ENCODE results near the gene GARRE1.

Gene GARRE1

DNA sequence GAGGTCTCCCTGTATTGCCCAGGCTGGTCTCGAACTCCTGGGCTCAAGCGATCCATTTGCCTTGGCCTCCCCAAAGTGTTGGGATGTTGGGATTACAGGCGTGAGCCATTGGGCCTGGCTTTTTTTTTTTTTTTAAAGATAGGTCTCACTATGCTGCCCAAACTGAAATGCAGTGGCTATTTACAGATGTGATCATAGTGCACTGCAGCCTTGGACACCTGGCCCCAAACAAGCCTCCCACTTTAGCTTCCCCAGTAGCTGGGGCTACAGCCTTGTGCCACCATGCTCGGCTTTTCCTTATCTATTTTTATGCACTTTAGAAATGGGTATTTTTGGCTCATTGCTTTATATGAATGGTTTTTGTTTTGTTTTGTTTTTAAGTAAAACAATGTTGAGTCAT is 44.6 kb upstream of the GARRE1 start:
- no peaks in the 10 kb centered on the region for H3K9me3 ChIP-seq (replicated peaks; ENCODE audit: insufficient read depth, low read length)
- no peaks in the 10 kb centered on the region for H4K20me1 ChIP-seq (ENCODE audit: insufficient read depth, low read length)
- no peak overlapping the region for H3K4me2 ChIP-seq (ENCODE audit: low read depth, low read length)
- H3K27me3 ChIP-seq (replicated peaks; ENCODE audit: insufficient read depth, low read length), result no peaks in the 10 kb centered on the region
- no peaks in the 10 kb centered on the region for H3F3A ChIP-seq (ENCODE audit: insufficient read depth, low read length)
- no peak overlapping the region for H3K4me3 ChIP-seq (ENCODE audit: low read length)
- no peaks in the 10 kb centered on the region for H3K9me2 ChIP-seq (replicated peaks; ENCODE audit: insufficient read depth, low read length)
- H3K27ac ChIP-seq (ENCODE audit: low read length), result peak overlapping the region; percentile 1; the same call in 1 of the 2 replicates
- H3K9ac ChIP-seq (ENCODE audit: low read length), result no peak overlapping the region
- no peak overlapping the region for H2AFZ ChIP-seq (ENCODE audit: low read length)
- TF ChIP-seq, protein P1, sequence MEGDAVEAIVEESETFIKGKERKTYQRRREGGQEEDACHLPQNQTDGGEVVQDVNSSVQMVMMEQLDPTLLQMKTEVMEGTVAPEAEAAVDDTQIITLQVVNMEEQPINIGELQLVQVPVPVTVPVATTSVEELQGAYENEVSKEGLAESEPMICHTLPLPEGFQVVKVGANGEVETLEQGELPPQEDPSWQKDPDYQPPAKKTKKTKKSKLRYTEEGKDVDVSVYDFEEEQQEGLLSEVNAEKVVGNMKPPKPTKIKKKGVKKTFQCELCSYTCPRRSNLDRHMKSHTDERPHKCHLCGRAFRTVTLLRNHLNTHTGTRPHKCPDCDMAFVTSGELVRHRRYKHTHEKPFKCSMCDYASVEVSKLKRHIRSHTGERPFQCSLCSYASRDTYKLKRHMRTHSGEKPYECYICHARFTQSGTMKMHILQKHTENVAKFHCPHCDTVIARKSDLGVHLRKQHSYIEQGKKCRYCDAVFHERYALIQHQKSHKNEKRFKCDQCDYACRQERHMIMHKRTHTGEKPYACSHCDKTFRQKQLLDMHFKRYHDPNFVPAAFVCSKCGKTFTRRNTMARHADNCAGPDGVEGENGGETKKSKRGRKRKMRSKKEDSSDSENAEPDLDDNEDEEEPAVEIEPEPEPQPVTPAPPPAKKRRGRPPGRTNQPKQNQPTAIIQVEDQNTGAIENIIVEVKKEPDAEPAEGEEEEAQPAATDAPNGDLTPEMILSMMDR (IDR thresholded peaks at IDR 0.05; ENCODE audit: low read length), result no peak
- TF ChIP-seq EZH2phosphoT487 (IDR thresholded peaks at IDR 0.05; ENCODE audit: low read length) (no peak), EZH2 (optimal IDR thresholded peaks at IDR 0.05; ENCODE audit: low read depth, low read length) (no peak)
- H3K79me2 ChIP-seq (ENCODE audit: low read length), result peaks cover 19% of the 10 kb centered on the region; the same call in 1 of the 2 replicates
- no peaks in the 10 kb centered on the region for H3K4me1 ChIP-seq (ENCODE audit: low read length)
- H3K36me3 ChIP-seq (replicated peaks; ENCODE audit: insufficient read depth, low read length), result no peaks in the 10 kb centered on the region; the same call in none of the 2 replicates
- no peak for DNase-seq

DNA sequence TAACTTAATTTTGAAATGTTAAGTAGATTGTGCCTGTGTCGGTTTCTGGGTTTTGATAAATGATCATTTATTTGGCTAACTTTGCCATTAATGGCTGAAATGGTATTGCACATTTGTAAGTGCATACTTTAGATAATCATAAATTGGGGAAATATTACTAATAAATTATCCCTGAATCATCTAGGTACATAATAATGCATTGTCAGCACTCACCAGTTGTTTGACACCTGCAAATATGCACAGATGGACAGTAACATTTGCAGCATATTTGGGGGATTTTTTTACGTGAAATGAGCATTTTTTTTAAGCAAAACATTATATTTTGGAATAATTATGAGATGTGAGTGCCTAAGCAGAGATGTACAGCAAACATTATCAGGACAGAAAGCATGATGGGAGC is 41.1 kb upstream of the GARRE1 start:
- H3K4me1 ChIP-seq (ENCODE audit: low read length), result no peaks in the 10 kb centered on the region
- no peak for DNase-seq

DNA sequence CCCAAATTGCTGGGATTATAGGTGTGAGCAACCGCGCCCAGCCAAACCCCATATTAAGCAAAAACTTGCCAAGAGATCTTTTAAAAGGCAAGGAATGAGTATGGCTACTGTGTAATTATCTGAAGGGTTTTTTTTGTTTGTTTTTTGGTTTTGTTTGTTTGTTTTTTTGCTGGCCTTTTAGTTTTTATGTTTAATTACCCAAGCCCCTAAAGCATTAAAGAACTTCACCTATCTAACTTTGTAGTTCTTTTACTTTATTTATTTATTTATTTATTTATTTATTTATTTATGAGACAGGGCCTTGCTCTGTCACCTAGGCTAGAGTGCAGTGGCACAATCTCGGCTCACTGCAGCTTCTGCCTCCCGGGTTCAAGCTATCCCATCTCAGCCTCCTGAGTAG is 40.3 kb upstream of the GARRE1 start:
- H3K9ac ChIP-seq (ENCODE audit: low read length), result no peak overlapping the region
- DNase-seq, result no peak
- peaks cover 5% of the 10 kb centered on the region; the same call in 1 of the 2 replicates for H4K20me1 ChIP-seq (ENCODE audit: insufficient read depth, low read length)
- no peak overlapping the region for H3K27ac ChIP-seq (ENCODE audit: low read length)
- H2AFZ ChIP-seq (ENCODE audit: low read length), result no peak overlapping the region
- H3K36me3 ChIP-seq (replicated peaks; ENCODE audit: insufficient read depth, low read length), result no peaks in the 10 kb centered on the region; the same call in 1 of the 2 replicates
- H3K4me3 ChIP-seq (ENCODE audit: low read length), result no peak overlapping the region
- no peaks in the 10 kb centered on the region for H3K9me2 ChIP-seq (replicated peaks; ENCODE audit: insufficient read depth, low read length)
- peaks cover 21% of the 10 kb centered on the region; the same call in 1 of the 2 replicates for H3K79me2 ChIP-seq (ENCODE audit: low read length)
- no peaks in the 10 kb centered on the region for H3K27me3 ChIP-seq (replicated peaks; ENCODE audit: insufficient read depth, low read length)
- H3K4me2 ChIP-seq (ENCODE audit: low read depth, low read length), result no peak overlapping the region
- no peak for TF ChIP-seq EZH2phosphoT487 (IDR thresholded peaks at IDR 0.05; ENCODE audit: low read length)
- TF ChIP-seq, protein P1 (IDR thresholded peaks at IDR 0.05; ENCODE audit: low read length), result no peak
- no peak for TF ChIP-seq EZH2 (optimal IDR thresholded peaks at IDR 0.05; ENCODE audit: low read depth, low read length)
- no peaks in the 10 kb centered on the region for H3K4me1 ChIP-seq (ENCODE audit: low read length)
- no peaks in the 10 kb centered on the region for H3F3A ChIP-seq (ENCODE audit: insufficient read depth, low read length)
- no peaks in the 10 kb centered on the region for H3K9me3 ChIP-seq (replicated peaks; ENCODE audit: insufficient read depth, low read length)

More for the DNA sequence above, 41.1 kb upstream of the GARRE1 start:
- Histone ChIP-seq H3K4me2 (ENCODE audit: low read depth, low read length) (no peak overlapping the region), H3K36me3 (replicated peaks; ENCODE audit: insufficient read depth, low read length) (no peaks in the 10 kb centered on the region; the same call in 1 of the 2 replicates), H2AFZ (ENCODE audit: low read length) (no peak overlapping the region), H3K9me2 (replicated peaks; ENCODE audit: insufficient read depth, low read length) (no peaks in the 10 kb centered on the region), H4K20me1 (ENCODE audit: insufficient read depth, low read length) (peaks cover under 1% of the 10 kb centered on the region; the same call in 1 of the 2 replicates), H3K4me3 (ENCODE audit: low read length) (no peak overlapping the region), H3K27me3 (replicated peaks; ENCODE audit: insufficient read depth, low read length) (no peaks in the 10 kb centered on the region), H3K9me3 (replicated peaks; ENCODE audit: insufficient read depth, low read length) (no peaks in the 10 kb centered on the region), H3K27ac (ENCODE audit: low read length) (no peak overlapping the region), H3F3A (ENCODE audit: insufficient read depth, low read length) (no peaks in the 10 kb centered on the region), H3K79me2 (ENCODE audit: low read length) (peaks cover 24% of the 10 kb centered on the region; the same call in 1 of the 2 replicates), H3K9ac (ENCODE audit: low read length) (no peak overlapping the region)
- TF ChIP-seq EZH2 (optimal IDR thresholded peaks at IDR 0.05; ENCODE audit: low read depth, low read length) (no peak), EZH2phosphoT487 (IDR thresholded peaks at IDR 0.05; ENCODE audit: low read length) (no peak)
- TF ChIP-seq, protein P1 (IDR thresholded peaks at IDR 0.05; ENCODE audit: low read length), result no peak

Measured in MM.1S (cell line).